AG09319 (cell line): Measurements from ENCODE around the gene DNLZ.

ENCODE experiments used
- DNase-seq: peaks from one replicate; pipeline ENCODE4 v3.0.0-alpha.2; 2010; ENCODE audit warnings: low read depth; ENCODE audit errors: extremely low read depth
- TF ChIP-seq, protein P1 (sequence below): IDR thresholded peaks from 2 replicates; pipeline ENCODE4 v1.5.1; 2011; ENCODE audit warnings: low read depth, mild to moderate bottlenecking, inconsistent platforms, low read length, moderate library complexity

DNLZ gene

GRCh38 chr9:136386018-136386417, 22.5 kb upstream of the DNLZ start:
- DNase-seq, result no peak
- TF ChIP-seq, protein P1, sequence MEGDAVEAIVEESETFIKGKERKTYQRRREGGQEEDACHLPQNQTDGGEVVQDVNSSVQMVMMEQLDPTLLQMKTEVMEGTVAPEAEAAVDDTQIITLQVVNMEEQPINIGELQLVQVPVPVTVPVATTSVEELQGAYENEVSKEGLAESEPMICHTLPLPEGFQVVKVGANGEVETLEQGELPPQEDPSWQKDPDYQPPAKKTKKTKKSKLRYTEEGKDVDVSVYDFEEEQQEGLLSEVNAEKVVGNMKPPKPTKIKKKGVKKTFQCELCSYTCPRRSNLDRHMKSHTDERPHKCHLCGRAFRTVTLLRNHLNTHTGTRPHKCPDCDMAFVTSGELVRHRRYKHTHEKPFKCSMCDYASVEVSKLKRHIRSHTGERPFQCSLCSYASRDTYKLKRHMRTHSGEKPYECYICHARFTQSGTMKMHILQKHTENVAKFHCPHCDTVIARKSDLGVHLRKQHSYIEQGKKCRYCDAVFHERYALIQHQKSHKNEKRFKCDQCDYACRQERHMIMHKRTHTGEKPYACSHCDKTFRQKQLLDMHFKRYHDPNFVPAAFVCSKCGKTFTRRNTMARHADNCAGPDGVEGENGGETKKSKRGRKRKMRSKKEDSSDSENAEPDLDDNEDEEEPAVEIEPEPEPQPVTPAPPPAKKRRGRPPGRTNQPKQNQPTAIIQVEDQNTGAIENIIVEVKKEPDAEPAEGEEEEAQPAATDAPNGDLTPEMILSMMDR, result no peak

- TF ChIP-seq, protein P1, result no peak
- no peak for DNase-seq
Measured at GRCh38 chr9:136385015-136385414, 21.5 kb upstream of the DNLZ start.

- TF ChIP-seq, protein P1, result no peak
- no peak for DNase-seq
Measured at GRCh38 chr9:136383436-136383835, 19.9 kb upstream of the DNLZ start.

DNA sequence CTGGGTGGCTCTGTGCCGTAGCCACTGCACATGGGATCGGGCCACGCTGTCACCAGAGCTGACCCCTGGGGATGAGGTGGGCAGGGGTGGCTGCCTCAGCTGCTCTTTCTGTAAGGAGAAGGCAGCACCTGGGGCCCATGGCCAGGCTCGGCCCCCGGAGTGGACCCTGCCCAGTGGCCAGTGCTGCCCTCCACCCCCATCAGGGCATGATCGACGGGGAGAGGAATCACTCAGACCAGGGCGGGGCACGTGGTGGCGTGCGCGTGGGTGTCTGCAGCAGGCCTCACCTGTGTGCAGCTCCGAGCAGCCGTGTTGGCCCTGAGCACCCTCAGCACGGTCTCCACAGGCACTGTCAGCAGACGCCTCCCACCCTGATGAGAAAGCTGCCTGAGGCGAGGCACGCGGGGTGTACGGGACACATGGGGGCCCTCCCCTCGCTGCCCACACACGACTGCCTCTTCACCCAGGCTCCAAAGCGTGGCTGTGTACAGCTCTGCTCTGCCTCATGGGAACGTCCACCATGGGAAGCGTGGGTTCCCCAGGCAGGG, 18.5 kb upstream of the DNLZ start:
- TF ChIP-seq, protein P1, result no peak
- DNase-seq, result no peak

- TF ChIP-seq, protein P1, result no peak
Measured at GRCh38 chr9:136381311-136381710, 17.8 kb upstream of the DNLZ start.

DNA sequence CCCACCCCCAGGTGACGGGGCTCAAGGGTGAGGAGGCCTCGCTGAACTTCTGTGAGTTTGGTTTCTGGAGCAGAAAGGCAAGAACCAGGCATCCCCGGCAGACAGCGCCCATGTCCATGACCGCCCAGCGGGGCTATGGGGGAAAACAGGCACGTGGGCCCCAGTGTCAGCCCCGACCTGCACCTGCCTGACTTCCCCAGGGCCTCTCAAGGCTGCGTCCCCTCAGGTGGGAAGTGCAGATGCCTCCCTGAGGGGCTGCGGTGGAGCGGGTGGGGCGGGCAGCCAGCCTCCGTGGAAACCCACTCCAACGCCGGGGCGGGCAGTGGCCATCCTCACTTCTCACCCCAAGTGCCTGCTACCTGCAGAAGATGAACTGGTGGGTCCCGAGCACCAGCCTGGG, 16.8 kb upstream of the DNLZ start:
- TF ChIP-seq, protein P1, result no peak
- no peak for DNase-seq

More at GRCh38 chr9:136381311-136381710, 17.8 kb upstream of the DNLZ start:
- DNase-seq, result no peak

GRCh38 chr9:136379891-136380290, 16.3 kb upstream of the DNLZ start:
- TF ChIP-seq, protein P1, result no peak

More at GRCh38 chr9:136379891-136380290, 16.3 kb upstream of the DNLZ start:
- no peak for DNase-seq
